GM18873 (cell line): ENCODE measurements around the gene PDE3B.

Source experiments
- ATAC-seq: cut with Tn5 transposase; IDR thresholded peaks from one replicate; pipeline ENCODE4 v1.9.1; 2021; ENCODE audit warnings: mild to moderate bottlenecking, moderate library complexity, moderate number of reproducible peaks; ENCODE audit not compliant: unreplicated experiment, low FRiP score

PDE3B gene

GRCh38 chr11:14907411-14908213, 264.0 kb downstream of the PDE3B start:
- peak; percentile 43 for ATAC-seq

GRCh38 chr11:14908214-14908880, 264.7 kb downstream of the PDE3B start:
- ATAC-seq: no peak

- ATAC-seq: no peak
These were observed 270.9 kb downstream of the PDE3B start for GRCh38 chr11:14914536-14914935.

DNA sequence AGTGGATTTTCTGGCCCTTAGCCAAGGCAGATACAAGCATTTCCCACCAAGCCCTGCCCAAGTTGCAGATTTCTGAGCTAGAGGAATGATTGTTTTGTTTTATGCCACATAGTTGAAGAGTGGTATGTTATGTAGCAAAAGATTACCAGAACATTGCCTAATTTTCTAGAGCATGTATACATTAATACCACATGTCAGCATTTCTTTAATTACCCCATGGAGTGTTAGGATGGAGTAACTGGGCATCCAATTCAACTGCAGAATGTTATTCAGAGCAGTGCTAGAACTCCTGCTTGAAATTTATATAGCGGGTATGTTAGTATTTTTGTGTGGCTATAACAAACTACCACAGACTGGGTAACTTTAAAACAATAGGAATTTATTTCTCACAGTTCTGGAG, 272.8 kb downstream of the PDE3B start:
- ATAC-seq: no peak
